Fibroblast of pulmonary artery (primary cell): ENCODE measurements around the gene COL18A1.
"Not testable (repeated sequence)": the region's sequence is repeated elsewhere in the genome, so short reads cannot be mapped to it uniquely, and the experiment has no call there.

Source experiments
- DNase-seq: peaks from one replicate; pipeline ENCODE4 v3.0.0-alpha.2; 2010; ENCODE audit warnings: low read depth
- H3K4me3 ChIP-seq: replicated peaks from 2 replicates; pipeline ENCODE4 v1.5.1; 2011; ENCODE audit warnings: low read depth, mild to moderate bottlenecking, control low read depth, low read length, moderate library complexity
- CTCF ChIP-seq: IDR thresholded peaks from 2 replicates; pipeline ENCODE4 v1.5.1; 2011; ENCODE audit warnings: mild to moderate bottlenecking, control low read depth, low read length, inconsistent platforms; ENCODE audit errors: missing control alignments

COL18A1 gene

GRCh38 chr21:45497846-45498645 is 93.1 kb downstream of the COL18A1 start:
- DNase-seq, result no peak
- no peak overlapping the region for H3K4me3 ChIP-seq
- TF ChIP-seq CTCF, result no peak

- no peak for TF ChIP-seq CTCF
- DNase-seq, result no peak
- H3K4me3 ChIP-seq, result no peak overlapping the region
Observed at GRCh38 chr21:45498646-45499000, 93.7 kb downstream of the COL18A1 start.

GRCh38 chr21:45499201-45499750 is 94.3 kb downstream of the COL18A1 start:
- TF ChIP-seq CTCF, result no peak
- DNase-seq, result no peak
- H3K4me3 ChIP-seq, result no peak overlapping the region

- DNase-seq, result no peak
- TF ChIP-seq CTCF, result no peak
- H3K4me3 ChIP-seq, result no peak overlapping the region
Observed at GRCh38 chr21:45499970-45500577, 95.1 kb downstream of the COL18A1 start.

GRCh38 chr21:45501081-45502005 is 96.4 kb downstream of the COL18A1 start:
- not testable (repeated sequence) for DNase-seq, H3K4me3 ChIP-seq

GRCh38 chr21:45502006-45502345 is 97.0 kb downstream of the COL18A1 start:
- DNase-seq, result no peak
- TF ChIP-seq CTCF, result no peak
- H3K4me3 ChIP-seq, result no peak overlapping the region

GRCh38 chr21:45502600-45502999 is 97.6 kb downstream of the COL18A1 start:
- no peak for TF ChIP-seq CTCF
- H3K4me3 ChIP-seq, result no peak overlapping the region
- DNase-seq, result no peak

- DNase-seq, H3K4me3 ChIP-seq: not testable (repeated sequence)
Observed at GRCh38 chr21:45503226-45503625, 98.3 kb downstream of the COL18A1 start.
